ENCODE data around the gene LRRC71.
A peak's percentile ranks its signal among the peaks of the same experiment; 100 is the strongest.

The LRRC71 gene

DNA sequence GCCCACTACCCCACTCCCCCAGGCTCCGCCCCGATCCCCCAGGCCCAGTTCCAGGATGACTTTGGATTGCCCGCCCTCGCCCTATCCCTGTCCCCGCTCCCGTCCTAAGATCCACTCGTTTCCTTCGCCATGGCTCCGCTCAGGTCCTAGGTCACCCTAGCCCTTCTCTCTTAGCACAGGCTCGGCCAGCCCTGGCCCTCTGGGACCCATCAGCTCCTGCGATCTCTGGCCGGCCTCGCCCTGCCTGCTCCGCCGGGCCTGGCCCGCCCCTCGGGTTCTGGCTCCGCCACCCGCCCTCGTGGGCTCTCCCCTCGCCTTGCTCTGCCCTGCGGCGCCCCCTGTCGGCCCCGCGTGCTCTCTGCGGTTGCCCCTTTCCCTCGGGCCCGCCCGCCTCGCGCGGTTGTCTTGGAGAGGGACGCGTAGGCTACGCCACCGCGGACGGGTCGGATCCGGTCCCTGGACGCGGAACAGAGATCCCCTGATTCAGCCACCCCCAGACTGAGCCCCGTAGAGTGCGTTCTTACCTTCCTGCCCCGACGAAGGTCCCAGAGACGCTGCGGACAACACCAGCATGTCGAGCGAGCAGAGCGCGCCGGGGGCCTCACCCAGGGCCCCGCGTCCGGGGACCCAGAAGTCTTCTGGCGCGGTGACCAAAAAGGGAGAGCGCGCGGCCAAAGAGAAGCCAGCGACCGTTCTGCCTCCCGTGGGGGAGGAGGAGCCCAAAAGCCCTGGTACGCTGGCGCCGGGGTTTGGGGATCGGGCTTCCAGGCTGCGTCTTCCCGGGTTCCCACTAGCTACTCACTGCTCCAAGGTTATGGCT is at the start of gene LRRC71:
TSS of gene LRRC71 (plus strand) at position 400 of the 820 bp plus-strand sequence. CDS start at position 572, 172 bp downstream.
- peak; percentile 51 for DNase-seq (ENCODE audit: low read depth)

- DNase-seq (ENCODE audit: low read depth) = no peak
Measured at GRCh38 chr1:156873659-156874058, 46.8 kb upstream of the LRRC71 start.

GRCh38 chr1:156874142-156874541 is 46.3 kb upstream of the LRRC71 start:
- no peak for DNase-seq (ENCODE audit: low read depth)

DNA sequence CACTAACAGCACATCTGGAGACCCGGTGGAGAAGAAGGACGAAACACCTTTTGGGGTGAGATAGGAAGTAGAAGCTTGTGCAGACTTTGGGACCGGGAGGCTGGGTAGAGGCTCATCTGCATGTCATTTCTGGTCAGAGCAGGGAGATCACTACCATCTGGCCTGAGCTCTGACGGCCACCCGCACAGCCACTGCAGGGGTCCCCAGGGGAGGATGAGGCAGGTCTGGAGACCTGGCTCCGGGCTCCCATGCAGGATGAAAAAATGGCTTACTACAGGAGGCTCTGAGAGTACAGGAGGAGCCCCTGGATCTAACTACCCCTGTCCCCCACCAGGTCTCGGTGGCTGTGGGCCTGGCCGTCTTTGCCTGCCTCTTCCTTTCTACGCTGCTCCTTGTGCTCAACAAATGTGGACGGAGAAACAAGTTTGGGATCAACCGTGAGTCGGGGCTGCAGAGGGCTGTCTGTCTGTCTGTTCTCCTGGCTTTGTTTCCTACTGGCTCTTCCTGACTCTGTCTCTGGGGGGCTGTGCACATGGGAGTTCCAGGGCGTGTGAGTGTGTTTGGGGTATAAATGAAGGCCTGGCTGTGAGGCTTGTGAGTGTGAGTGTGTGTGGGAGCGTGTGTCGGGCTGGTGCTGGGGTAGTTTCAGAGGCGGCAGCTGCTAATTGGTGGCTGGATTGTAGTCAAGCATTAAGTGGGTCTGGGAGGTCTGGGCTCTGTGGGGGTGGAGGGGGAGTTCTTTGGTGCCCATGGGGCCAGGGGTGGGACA is 45.7 kb upstream of the LRRC71 start:
- no peak for DNase-seq (ENCODE audit: low read depth)

GRCh38 chr1:156875341-156875615 is 45.2 kb upstream of the LRRC71 start:
- no peak for DNase-seq (ENCODE audit: low read depth)

GRCh38 chr1:156876281-156876680 is 44.2 kb upstream of the LRRC71 start:
- DNase-seq (ENCODE audit: low read depth) = no peak

DNA sequence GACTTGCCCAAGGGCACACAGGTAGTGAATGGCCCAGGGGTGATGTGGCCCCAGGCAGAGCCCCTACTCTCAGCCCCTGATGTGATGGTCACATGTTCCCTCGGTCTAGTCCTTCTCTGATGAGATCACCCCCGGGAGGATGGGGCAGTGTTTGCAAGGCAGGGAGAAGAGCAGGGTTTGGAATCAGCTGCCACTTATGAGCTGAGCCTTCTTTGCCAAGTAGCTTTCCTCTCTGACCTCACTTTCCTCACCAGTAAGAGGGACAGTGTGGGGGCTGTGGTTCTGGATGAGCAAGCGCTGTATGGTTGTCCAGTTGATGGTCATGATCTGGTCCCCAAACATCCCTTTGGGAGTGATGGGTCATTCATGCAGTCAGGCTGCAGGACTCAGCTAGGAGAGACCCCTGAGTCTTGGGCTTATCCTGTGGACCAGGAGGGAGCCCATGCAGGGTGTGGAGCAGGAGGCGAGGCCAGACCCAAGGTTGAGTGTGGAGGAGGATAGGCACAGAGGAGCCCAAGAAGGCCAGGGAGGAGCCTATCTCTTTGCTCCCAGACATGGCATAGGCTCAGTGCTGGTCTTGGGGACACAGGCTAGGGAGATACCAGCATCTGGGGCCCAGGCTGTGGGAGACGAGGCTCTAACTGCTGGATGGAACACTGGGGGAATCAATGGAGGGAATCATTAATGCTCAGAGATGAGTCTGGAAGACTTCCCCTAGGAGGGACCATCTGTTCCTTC is 42.8 kb upstream of the LRRC71 start:
- DNase-seq (ENCODE audit: low read depth) = no peak

GRCh38 chr1:156879876-156880275 is 40.6 kb upstream of the LRRC71 start:
- no peak for DNase-seq (ENCODE audit: low read depth)

GRCh38 chr1:156880473-156880872 is 40.0 kb upstream of the LRRC71 start:
- DNase-seq (ENCODE audit: low read depth) = no peak

DNA sequence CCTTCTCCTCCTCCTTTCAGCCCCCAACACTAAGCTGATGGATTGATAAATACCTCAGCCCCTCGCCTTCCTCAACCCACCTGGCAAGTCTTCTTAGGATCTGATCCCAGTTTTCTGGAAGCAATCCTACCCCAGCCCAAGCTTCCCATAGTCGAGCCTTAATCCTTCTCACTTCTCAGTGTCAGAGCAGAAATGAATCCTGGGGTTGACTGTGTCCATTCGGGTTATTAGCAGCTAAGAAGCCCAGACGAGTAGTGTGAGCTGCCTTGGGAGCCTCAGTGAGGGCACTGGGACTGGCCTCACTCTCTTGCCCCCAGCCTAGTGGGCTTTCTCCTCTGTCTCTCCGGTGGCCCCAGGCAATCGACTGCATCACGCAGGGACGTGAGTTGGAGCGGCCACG is 39.3 kb upstream of the LRRC71 start:
- DNase-seq (ENCODE audit: low read depth) = no peak

- DNase-seq (ENCODE audit: low read depth) = no peak
Measured at GRCh38 chr1:156881663-156882062, 38.8 kb upstream of the LRRC71 start.

DNA sequence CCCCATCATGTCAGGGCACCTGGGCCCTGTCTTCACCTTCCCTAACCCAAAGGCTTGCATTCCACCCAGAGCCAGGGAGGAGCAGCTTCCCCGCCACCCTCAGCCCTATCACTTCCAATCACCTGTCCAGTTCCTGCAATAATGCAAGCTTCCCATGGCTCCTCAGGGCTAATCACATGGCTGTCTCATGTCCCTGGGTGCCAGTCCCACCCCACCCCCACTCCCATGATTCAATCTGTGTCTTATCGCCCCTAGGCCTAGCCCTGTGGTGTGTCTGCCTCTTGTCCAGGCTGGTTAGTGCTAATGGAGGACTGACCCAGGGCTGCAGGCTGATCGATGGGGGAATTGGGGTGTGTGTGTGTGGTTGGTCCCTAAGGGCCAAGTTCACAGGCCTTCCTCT is 37.9 kb upstream of the LRRC71 start:
- no peak for DNase-seq (ENCODE audit: low read depth)

DNA sequence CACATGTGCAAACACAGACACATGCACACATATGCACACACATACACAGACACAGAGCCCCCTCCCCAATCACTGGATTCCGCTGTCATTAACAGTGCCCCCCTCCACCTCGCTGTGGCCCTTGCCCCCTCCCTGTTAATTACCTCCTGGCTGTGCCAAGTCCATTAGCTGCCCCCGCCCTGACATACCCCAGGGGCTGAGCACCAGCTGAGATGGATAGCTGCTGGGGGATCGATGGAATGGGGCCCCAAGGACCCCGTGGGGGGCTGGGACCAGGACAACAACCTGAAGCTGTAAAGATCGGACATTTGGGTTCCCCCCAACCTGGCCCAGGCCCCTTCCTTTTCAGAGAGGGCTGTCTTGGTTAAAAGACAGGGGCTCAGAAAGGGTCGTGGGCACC is 36.5 kb upstream of the LRRC71 start:
- no peak for DNase-seq (ENCODE audit: low read depth)

GRCh38 chr1:156884560-156885184 is 35.8 kb upstream of the LRRC71 start:
- DNase-seq (ENCODE audit: low read depth) = no peak

DNA sequence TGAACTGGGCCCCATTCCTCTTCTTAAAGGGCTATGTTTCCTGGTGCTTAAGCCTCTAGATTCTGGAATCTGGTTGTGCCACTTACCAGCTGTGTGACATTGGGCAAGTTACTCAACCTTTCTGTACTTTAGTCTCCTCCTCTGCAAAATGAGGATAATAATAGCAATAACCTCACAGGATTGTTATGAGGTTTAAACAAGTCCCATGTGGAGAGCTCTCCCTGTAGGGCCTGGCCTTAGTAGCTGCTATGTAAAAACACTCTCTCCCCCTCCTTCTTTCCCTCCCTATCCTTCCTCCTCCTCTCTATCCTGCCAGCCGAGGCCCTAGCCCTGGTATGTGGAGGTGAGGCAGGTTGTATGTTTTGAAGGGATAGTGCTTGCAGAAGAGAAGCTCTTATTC is 35.1 kb upstream of the LRRC71 start:
- no peak for DNase-seq (ENCODE audit: low read depth)

DNA sequence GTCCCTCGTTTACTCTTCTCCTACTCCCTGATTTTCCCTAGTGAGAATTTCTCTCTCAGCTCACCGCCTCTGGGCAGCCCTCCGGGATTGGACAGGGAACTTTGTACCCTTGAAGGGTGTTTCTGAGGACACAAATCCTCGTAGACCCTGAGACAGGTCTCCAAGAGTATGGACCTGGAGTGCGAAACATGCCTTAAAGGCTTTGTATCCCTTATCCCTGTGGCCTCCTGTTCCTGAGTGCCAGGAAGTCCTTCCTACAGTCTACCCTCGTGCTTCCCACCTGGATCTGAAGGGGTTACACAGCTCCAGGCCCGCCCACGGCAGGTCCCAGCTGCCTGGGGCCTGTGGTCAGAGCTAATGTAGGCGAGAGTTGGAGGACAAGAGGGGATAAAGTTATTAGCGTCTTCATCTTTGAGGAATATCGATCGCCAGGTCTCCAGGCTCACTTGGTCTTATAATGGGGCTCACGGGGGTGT is 34.5 kb upstream of the LRRC71 start:
- no peak for DNase-seq (ENCODE audit: low read depth)

DNA sequence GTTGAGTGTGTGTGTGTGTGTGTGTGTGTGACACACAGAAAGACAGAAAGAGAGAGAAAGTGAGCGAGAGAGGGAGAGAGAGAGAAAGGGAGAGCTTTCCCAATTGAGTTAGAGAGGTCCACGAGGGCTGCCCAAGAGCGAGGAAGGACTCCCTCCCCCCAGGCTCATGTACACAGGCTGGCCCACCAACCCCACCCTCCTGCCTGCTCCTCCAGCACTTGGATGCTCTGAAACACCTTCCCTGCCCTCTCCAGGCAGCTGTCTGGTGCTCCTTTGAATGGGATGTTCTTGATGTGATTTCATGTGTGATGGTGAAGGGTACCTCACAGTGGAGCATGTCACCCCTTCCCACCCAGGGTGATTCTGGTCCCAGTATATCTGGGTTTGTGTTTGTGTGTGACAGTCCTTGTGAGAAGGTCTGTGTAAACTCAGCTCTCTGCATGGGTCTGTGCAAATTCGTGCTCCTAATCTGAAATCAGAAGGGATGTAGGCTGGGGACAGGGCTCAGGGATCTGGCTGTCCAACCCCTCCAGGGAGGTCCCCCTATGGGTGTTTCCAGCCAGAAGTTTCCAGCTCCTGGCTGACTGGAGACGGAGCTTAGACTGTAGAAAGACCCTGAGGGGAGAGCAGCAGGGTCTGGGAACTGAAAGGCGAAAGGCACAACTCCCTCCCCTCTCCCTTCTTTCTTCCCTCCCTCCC is 33.7 kb upstream of the LRRC71 start:
- DNase-seq (ENCODE audit: low read depth) = no peak

DNA sequence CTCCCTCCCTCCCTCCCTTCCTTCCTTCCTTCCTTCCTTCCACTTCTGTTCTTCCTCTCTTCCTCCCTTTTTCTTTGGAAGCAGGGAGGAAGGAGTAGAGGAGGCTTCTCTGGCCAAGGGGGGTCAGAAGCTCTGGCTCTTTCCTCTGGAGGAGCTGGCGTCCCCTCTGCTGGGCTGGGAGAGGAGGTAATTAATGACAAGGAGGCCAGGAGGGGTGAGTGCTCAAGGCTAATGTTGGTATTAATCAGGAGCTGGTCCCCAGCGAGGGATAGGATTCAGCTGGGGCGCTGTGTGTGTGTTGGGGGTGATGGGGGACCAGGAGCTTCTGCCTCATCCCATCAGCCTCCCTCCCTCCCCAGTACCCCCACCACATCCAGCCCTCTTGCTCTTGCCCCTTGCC is 33.1 kb upstream of the LRRC71 start:
- DNase-seq (ENCODE audit: low read depth) = no peak

GRCh38 chr1:156887734-156888133 is 32.7 kb upstream of the LRRC71 start:
- no peak for DNase-seq (ENCODE audit: low read depth)

DNA sequence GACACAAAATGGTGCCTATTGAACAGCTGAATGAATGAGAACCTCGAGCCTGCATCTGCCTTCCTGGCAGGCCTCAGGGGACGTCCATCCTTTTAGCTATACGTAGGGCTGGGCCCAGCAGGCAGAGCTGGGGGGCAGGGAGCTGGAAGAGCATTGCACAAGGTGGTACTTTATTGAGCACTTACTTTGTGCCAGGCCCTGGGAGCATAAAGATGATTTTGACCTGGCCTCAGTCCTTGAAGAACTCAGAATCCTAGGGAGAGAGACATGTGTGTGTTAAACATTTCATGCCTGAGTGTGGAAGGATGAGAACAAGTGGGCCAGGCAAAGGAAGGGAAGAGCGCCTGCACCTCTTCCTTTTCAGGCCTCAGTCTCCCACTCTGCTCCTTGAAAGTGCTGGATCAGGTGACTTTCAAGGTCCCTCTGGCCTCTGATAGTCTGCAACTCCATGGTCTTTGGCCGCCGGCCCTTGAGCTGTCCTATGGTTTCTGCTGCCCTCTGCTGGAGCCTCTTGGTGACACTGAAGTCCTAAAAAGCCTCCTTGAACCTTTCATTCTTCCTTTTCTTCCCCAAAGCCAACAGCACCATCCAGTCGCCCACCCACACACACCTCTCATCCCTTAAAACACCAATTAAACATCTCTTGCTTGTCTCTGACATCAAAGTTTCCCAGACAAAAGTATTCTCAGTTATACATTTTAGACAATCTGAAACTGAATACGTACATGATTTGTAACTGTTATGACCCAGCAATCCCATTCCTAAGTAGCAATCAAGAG is 30.4 kb upstream of the LRRC71 start:
- DNase-seq (ENCODE audit: low read depth) = peak; percentile 45

Data from GM04504 (cell line).